Inflammatory macrophage (primary cell): ENCODE data around the gene POP7.
"Not testable (repeated sequence)": the region's sequence is repeated elsewhere in the genome, so short reads cannot be mapped to it uniquely, and the experiment has no call there.

Experiments
- DNase-seq, 2 donors: peaks; one replicate each; pipeline ENCODE4 v3.0.0-alpha.2; 2020 to 2022
- total RNA-seq, 18 experiments: gene quantifications; one replicate each; lab custom pipeline; 2026; ENCODE audit warnings: mixed read lengths in 6 of 18, inconsistent platforms in 2 of 18; lab: John Stamatoyannopoulos, UW

Gene POP7
- 3.9 to 17.7 (median 11.6) reads per million in 18 experiments for total RNA-seq

GRCh38 chr7:100705753-100706671, at the start of gene POP7:
Gene POP7, plus strand, starts transcription at chr7:100706121. Its CDS starts 710 bp downstream, at chr7:100706831.
- DNase-seq = peak; percentile 98 to 99

- not testable (repeated sequence) for DNase-seq
These were observed 43.6 kb upstream of the POP7 start for GRCh38 chr7:100662194-100662776.

DNA sequence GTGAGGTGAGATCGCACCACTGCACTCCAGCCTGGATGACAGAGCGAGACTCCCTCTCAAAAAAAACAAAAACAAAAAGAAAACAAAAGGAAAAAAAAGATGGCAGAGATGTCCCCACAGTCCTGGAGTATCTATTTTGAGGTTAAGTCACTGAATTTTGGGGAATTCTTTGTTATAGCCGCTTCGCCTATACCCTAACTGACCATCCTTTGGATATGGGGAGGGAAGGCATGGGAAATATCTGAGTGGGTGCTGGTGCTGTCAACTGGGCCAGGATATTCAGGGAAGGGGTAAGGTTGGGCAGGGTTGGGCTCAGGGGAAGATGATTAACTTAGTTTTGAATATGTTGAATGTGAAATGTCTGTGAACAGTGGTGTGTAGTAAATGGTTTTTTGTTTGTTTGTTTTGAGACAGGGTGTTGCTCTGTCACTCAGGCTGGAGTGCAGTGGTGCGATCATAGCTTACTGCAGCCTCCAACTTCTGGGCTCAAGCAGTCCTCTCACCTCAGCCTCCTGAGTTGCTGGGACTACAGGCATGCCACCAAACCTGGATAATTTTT, 40.7 kb upstream of the POP7 start:
- no peak for DNase-seq

DNA sequence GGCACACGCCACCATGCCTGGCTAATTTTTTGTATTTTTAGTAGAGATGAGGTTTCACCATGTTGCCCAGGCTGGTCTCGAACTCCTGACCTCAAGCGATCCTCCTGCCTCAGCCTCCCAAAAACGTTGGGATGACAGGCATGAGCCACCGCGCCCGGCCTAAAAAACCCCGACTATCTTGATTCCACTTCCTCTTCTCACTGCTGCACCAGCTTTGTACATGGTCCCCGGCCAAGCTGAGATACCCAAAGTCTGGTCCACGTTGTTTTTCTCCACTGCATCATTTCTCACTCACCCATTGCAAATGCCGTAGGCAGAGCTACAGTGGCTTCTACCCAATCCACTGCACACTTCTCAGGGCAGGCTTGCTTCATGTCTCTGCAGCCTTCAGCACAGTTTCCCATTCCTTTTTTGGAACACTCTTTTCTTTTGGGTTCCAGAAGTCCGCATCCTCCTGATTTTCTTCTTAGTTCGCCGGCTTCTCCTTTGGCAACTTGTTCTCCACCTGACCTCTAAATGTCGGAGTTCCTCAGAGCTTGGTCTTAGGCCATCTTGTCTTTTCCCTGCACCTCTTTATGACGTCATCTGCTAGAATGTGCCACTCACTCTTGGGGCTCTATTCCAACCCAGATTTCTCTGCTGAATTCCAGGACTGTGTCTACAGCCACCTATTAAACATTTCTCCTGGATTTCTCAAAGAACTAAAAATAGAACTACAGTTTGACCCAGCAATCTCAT, 38.4 kb upstream of the POP7 start:
- no peak for DNase-seq

DNA sequence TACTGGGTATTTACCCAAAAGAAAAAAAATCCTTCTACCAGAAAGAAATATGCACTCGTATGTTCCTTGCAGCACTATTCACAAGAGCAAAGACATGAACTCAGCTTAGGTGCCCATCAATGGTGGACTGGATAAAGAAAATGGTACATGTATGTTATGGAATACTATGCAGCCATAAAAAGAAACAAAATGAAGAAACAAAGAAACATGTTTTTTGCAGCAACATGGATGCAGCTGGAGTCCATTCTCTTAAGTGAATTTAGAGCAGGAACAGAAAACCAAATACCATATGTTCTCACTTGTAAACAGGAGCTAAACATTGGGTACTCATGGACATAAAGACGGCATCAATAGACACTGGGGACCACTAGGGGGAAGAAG, 37.9 kb upstream of the POP7 start:
- DNase-seq = no peak

GRCh38 chr7:100669106-100669505, 36.8 kb upstream of the POP7 start:
- not testable (repeated sequence) for DNase-seq

- peak; percentile 22 to 38 for DNase-seq
These were observed 35.8 kb upstream of the POP7 start for GRCh38 chr7:100670074-100670473.

- no peak for DNase-seq
These were observed 34.3 kb upstream of the POP7 start for GRCh38 chr7:100671353-100672327.

DNA sequence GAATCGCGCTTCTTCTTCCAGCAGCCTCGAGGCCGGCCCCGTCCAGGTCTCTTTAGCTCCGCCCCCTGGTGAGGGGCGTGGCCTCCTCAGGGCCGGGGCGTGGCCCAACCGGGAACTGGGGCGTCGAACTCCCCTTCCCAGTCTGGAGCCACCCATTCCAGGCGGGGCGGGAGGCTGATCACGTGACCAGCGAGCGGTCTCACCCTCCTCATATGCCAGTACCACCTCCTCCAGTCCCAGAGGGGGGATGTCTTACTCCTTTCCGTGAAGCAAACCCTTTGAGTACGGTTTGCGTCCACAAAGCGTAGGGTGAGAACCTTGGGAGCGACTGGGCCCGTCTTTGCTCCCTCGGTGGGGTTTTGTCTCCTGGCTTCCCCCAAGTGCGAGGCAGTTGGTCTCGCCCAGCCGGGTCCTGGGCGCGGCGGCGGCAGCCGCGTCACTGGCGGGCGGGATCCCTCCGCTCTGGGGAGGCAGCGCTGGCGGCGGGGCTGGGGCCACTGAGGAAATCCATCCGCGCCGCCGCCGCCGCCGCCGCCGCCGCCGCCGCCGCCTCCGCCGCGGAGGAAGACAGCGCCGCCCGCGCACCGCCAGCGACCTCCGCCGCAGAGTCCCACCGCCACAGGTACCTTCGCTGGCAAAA, 32.5 kb upstream of the POP7 start, which contains the start of gene GNB2:
Gene GNB2, plus strand, starts transcription at position 439 of the 640 bp plus-strand sequence. CDS start 2,526 bp downstream, outside the sequence.
- peak; percentile 99 for DNase-seq

DNA sequence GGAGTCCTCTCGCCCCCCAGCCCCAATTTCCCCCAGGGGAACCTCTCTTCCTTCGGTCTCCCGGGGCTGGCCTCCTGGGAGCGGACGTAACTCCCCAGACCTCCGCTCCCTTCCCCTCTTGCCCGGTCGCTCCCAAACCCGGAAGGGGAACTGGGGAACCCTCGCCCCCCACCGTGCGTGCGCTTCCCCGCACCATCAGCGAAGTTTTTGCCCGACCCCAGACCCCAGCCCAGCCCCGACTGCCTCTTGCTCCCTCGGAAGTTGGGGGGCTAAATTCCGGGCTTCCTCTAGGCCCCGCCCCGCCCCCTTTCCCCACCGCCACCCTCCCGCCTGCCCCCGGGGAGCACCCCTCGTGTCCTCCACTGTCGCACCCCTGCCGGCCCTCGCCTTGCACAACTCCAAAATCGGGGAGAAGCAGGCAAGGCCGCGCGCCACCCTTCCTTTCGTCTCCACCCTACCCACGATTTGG, 31.9 kb upstream of the POP7 start:
- peak; percentile 53 to 60 for DNase-seq

GRCh38 chr7:100674411-100675104, 31.4 kb upstream of the POP7 start:
- peak; percentile 32 to 58 for DNase-seq

GRCh38 chr7:100675105-100675451, 30.8 kb upstream of the POP7 start:
- no peak for DNase-seq

DNA sequence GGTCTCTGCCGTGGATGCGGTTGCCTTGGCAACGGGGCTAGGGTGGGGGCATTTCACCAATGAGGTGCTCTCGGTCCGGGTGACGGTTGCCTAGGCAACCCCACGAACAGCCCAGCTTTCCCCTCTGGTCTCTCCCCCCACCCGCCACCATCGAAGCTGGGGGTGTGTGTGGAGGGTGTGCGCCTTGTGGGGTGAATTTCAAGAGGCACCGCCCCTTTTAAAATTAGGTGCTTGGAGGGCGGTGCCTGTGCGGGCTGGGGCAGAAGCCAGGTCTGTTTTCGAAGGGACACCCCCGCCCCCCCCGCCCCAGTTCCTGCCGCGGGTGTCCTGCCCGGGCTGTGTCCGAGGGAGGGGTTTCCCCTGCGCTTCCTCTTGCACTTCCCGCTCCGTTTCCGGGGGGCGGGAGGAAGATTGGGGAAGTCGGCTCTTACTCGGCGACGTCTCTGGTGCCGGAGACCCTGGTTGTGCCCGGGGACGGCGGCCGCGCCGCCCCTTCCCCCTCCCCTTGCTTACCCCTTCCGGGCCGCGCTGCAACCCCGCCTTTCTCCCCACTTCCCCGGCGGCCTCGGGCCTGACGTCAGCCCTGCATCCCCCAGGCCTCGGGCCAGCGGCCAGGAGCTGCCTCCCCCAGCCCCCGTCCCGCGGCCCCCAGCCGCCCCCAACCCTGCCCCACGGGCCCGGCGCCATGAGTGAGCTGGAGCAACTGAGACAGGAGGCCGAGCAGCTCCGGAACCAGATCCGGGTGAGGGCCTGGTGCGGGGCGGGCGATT, 30.2 kb upstream of the POP7 start:
- DNase-seq = peak; percentile 78 to 79

DNA sequence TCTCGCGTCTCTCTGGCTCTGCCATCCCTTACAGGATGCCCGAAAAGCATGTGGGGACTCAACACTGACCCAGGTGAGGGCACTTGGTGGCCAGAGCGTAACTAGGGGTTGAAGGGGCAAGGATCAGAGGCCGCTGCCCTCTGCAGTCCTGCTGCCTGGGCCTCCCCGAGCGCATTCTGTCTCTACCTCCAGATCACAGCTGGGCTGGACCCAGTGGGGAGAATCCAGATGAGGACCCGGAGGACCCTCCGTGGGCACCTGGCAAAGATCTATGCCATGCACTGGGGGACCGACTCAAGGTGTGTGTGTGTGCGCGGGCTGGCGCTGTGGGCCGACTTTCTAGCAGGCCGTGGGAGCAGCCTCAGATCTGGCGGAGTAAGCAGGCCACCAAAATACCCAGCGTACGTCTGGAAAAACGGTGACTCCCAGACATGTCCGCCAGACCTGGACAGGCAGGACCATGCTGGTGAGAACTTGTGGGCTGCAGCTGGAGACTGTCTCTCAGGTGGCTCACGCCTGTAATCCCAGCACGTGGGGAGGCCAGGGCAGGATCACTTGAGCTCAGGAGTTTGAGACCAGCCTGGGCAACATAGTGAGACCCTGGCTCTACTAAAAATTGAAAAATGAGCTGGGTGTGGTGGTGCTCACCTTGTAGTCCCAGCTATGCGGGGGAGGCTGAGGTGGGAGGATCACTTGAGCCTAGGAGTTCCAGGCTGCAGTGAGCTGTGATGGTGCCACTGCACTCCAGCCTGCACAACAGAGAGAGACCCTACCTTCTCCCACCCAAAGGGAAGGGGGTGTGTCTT, 29.2 kb upstream of the POP7 start:
- no peak for DNase-seq

GRCh38 chr7:100677308-100678267, 28.3 kb upstream of the POP7 start:
- DNase-seq = no peak

GRCh38 chr7:100678291-100678984, 27.5 kb upstream of the POP7 start:
- DNase-seq = no peak
